ENCODE results near the gene OPRM1. TPM values are rescaled to one million over a fixed set of nuclear protein-coding genes. Genes with fewer than 3 reads are reported as not detected.

OPRM1 gene
- total RNA-seq, 1 experiment from 2014 or later, result not detected

DNA sequence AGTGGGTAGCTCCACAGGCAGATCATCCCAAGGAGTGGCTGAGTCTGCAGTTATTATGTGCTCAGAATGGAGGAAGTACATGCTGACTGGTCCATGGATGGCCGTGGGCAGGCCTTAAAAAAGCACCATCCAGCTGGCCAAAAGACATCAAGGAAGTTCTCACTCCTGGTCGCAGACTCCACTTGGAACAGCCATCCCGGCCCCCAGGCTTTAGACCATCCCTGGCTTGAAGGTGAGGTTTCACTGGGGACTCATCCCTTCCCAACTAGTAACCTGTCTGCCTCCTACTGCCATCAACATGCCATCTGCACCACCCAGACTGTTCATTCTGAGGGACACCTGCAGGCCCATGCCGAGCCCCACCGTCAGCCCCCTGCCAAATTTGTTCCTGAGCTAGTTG is 36.1 kb upstream of the OPRM1 start:
- Histone ChIP-seq H3K4me1 (ENCODE audit: insufficient read depth, low read length) (no peaks in the 10 kb centered on the region; the same call in 1 of the 2 replicates), H2BK5ac (ENCODE audit: insufficient read length, low read length) (no peak overlapping the region), H3K18ac (ENCODE audit: insufficient read length, low read depth, low read length) (no peak overlapping the region), H3K4me2 (ENCODE audit: insufficient read depth, insufficient read length, low read length) (no peak overlapping the region), H3K9ac (ENCODE audit: extremely low read depth, insufficient read length, low read length) (no peak overlapping the region), H3K4ac (ENCODE audit: low read depth, low read length) (no peak overlapping the region), H3K27me3 (ENCODE audit: insufficient read depth, low read length) (no peaks in the 10 kb centered on the region), H4K20me1 (ENCODE audit: control insufficient read depth, insufficient read depth, insufficient read length) (no peaks in the 10 kb centered on the region), H3T11ph (ENCODE audit: low read length) (no peak overlapping the region), H3K79me2 (ENCODE audit: insufficient read depth, low read length) (no peaks in the 10 kb centered on the region), H2AK5ac (ENCODE audit: insufficient read length, low read length) (no peak overlapping the region), H3K23ac (ENCODE audit: insufficient read length, low read depth, low read length) (no peak overlapping the region), H2BK12ac (ENCODE audit: insufficient read length, low read depth, low read length) (no peak overlapping the region), H3K9me3 (ENCODE audit: control insufficient read depth, low read depth, low read length) (no peaks in the 10 kb centered on the region), H2BK120ac (ENCODE audit: low read depth, low read length, poor library complexity, severe bottlenecking) (no peak overlapping the region), H3K79me1 (ENCODE audit: insufficient read depth, low read depth, low read length, poor library complexity, severe bottlenecking) (no peaks in the 10 kb centered on the region), H4K8ac (replicated peaks; ENCODE audit: insufficient read length, low read depth, low read length) (no peak overlapping the region), H4K5ac (ENCODE audit: insufficient read length, low read depth, low read length) (no peak overlapping the region), H2BK20ac (ENCODE audit: low read depth, low read length, poor library complexity, severe bottlenecking) (no peak overlapping the region), H3K14ac (ENCODE audit: insufficient read depth, low read length) (no peak overlapping the region), H2AFZ (ENCODE audit: low read length) (no peak overlapping the region), H3K27ac (ENCODE audit: insufficient read length, low read depth, low read length) (no peak overlapping the region), H3K23me2 (ENCODE audit: insufficient read length, low read depth, low read length, poor library complexity, severe bottlenecking) (no peaks in the 10 kb centered on the region), H4K91ac (ENCODE audit: insufficient read length, low read depth, low read length) (no peak overlapping the region), H2BK15ac (ENCODE audit: low read depth, low read length) (no peak overlapping the region), H3K56ac (ENCODE audit: insufficient read length, low read depth, low read length) (no peak overlapping the region)
- WGBS (ENCODE audit: extremely low coverage, insufficient read length, low lambda C conversion rate), result no CpG with 5 or more reads among the region's 5 CpGs
- Mint-ChIP-seq H3K4me1 (peaks cover 0 to 4% of the 10 kb centered on the region in 2 experiments; a peak in 1 of 4 replicates), H3K9me3 (peaks cover 9 to 10% of the 10 kb centered on the region in 2 experiments; a peak in 3 of 5 replicates), H3K36me3 (ENCODE audit: insufficient read depth in 1 of 3, low read depth in 3 of 3) (no peaks in the 10 kb centered on the region), H3K4me3 (no peak overlapping the region), H3K27me3 (ENCODE audit: low read depth) (no peaks in the 10 kb centered on the region), H3K27ac (0 out of 7 replicates have a peak overlapping the region, but pooled peaks of 1 of the 3 experiments have one; percentile 13)
- TF ChIP-seq, protein P1, sequence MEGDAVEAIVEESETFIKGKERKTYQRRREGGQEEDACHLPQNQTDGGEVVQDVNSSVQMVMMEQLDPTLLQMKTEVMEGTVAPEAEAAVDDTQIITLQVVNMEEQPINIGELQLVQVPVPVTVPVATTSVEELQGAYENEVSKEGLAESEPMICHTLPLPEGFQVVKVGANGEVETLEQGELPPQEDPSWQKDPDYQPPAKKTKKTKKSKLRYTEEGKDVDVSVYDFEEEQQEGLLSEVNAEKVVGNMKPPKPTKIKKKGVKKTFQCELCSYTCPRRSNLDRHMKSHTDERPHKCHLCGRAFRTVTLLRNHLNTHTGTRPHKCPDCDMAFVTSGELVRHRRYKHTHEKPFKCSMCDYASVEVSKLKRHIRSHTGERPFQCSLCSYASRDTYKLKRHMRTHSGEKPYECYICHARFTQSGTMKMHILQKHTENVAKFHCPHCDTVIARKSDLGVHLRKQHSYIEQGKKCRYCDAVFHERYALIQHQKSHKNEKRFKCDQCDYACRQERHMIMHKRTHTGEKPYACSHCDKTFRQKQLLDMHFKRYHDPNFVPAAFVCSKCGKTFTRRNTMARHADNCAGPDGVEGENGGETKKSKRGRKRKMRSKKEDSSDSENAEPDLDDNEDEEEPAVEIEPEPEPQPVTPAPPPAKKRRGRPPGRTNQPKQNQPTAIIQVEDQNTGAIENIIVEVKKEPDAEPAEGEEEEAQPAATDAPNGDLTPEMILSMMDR (conservative IDR thresholded peaks at IDR 0.05), result no peak
- no peak for DNase-seq

All from H9 (cell line).